GM12878 (cell line): ENCODE data around the gene RNLS. TPM values are rescaled to one million over a fixed set of nuclear protein-coding genes. Genes with fewer than 3 reads are reported as not detected.
A peak's percentile ranks its signal among the peaks of the same experiment; 100 is the strongest.

Experiments
- ATAC-seq: fragments of 200-7000 bp; cut with Tn5 transposase; 3 replicates; pipeline ENCODE4 v1.9.1; 2020; ENCODE audit warnings: mild to moderate bottlenecking, moderate library complexity
- BruUV-seq: library from RNA; stranded (reverse); fragments of 400-500 nt; replicated peaks from 2 replicates; lab custom pipeline; 2021; lab: Mats Ljungman, UMichigan
- CTCF ChIA-PET: fragments of 300-600 bp; sonication (Branson Sonifier 250); formaldehyde crosslinking; extraction: SDS; loops from one replicate; lab custom pipeline; 2021; ENCODE audit warnings: inconsistent platforms; lab: Yijun Ruan, JAX
- POLR2A ChIA-PET: fragments of 350-600 bp; formaldehyde crosslinking; extraction: SDS; loops from one replicate; lab custom pipeline; 2021; ENCODE audit warnings: inconsistent platforms; lab: Charles Lee
- RAD21 ChIA-PET: fragments of 300-600 bp; sonication (Branson Sonifier 250); formaldehyde crosslinking; loops from one replicate; lab custom pipeline; 2023; ENCODE audit warnings: antibody characterized with exemption; ENCODE audit not compliant: unreplicated experiment; lab: Charles Lee
- SMC1A ChIA-PET: fragments of 300-600 bp; sonication (Branson Sonifier 250); formaldehyde crosslinking; loops from one replicate; lab custom pipeline; 2023; ENCODE audit not compliant: unreplicated experiment, uncharacterized antibody; lab: Charles Lee
- DNase-seq: peaks from one replicate; pipeline ENCODE4 v3.0.0-alpha.2; 2011; ENCODE audit warnings: low read depth, low spot score
- FAIRE-seq: peaks from 3 replicates; lab custom pipeline; 2011; peaks lifted over from hg19 to GRCh38; lab: Jason Lieb, UNC
- H2AFZ ChIP-seq: 2 replicates; pipeline ENCODE4 v1.6.0; 2011; ENCODE audit warnings: low read depth, low read length, control low read depth; ENCODE audit not compliant: control insufficient read depth
- H3K27ac ChIP-seq: 2 replicates; pipeline ENCODE4 v1.5.1; 2011; ENCODE audit warnings: control low read depth; ENCODE audit not compliant: control insufficient read depth, insufficient read depth
- H3K27me3 ChIP-seq, 2 experiments: replicated peaks in 1 of 2; 2 replicates each; pipeline versions ENCODE4 v1.6.0 to v1.6.1; 2011; ENCODE audit warnings: low read length in 1 of 2; ENCODE audit not compliant: control insufficient read depth in 2 of 2, insufficient read depth in 2 of 2
- H3K36me3 ChIP-seq, 2 experiments: 2 replicates each; pipeline ENCODE4 v1.5.1; 2011; ENCODE audit warnings: low read length in 1 of 2; ENCODE audit not compliant: control insufficient read depth in 2 of 2, insufficient read depth in 2 of 2
- H3K4me1 ChIP-seq: 2 replicates; pipeline ENCODE4 v1.6.1; 2011; ENCODE audit warnings: mild to moderate bottlenecking, low read length, moderate library complexity, mixed read lengths; ENCODE audit not compliant: control insufficient read depth, insufficient read depth
- H3K4me2 ChIP-seq: 2 replicates; pipeline ENCODE4 v1.6.0; 2011; ENCODE audit warnings: control low read depth; ENCODE audit not compliant: control insufficient read depth, insufficient read depth
- H3K4me3 ChIP-seq: fragments of 200-600 bp; sonication (generic); 2 replicates; pipeline ENCODE4 v1.5.1; 2016
- H3K79me2 ChIP-seq: 2 replicates; pipeline ENCODE4 v1.6.0; 2011; ENCODE audit warnings: low read length; ENCODE audit not compliant: control insufficient read depth, insufficient read depth
- H3K9ac ChIP-seq: 2 replicates; pipeline ENCODE4 v1.8.0; 2011; ENCODE audit warnings: low read length, control low read depth, mixed read lengths; ENCODE audit not compliant: control insufficient read depth, insufficient read depth
- H3K9me3 ChIP-seq: replicated peaks from 3 replicates; pipeline ENCODE4 v1.5.1; 2011; ENCODE audit warnings: mild to moderate bottlenecking, low read length; ENCODE audit not compliant: control insufficient read depth, insufficient read depth
- H4K20me1 ChIP-seq: 2 replicates; pipeline ENCODE4 v1.6.0; 2011; ENCODE audit not compliant: control insufficient read depth, insufficient read depth
- CTCF ChIP-seq, 3 experiments: IDR thresholded peaks in 2 of 3; conservative IDR thresholded peaks in 1 of 3; 2 replicates each; pipeline ENCODE4 v1.5.1; 2011; ENCODE audit warnings: low read depth in 3 of 3, low read length in 3 of 3, mild to moderate bottlenecking in 3 of 3, control low read depth in 2 of 3, moderate library complexity in 2 of 3, inconsistent platforms in 1 of 3, mixed read lengths in 1 of 3; ENCODE audit not compliant: control insufficient read depth in 2 of 3, insufficient read depth in 1 of 3; ENCODE audit errors: extremely low read depth in 1 of 3
- EED ChIP-seq: sonication (generic); IDR thresholded peaks from 2 replicates; pipeline ENCODE4 v1.6.1; 2016; ENCODE audit warnings: antibody characterized with exemption, low read depth
- IKZF2 ChIP-seq, 2 experiments: fragments of 450-650 bp; IDR thresholded peaks; 2 replicates each; pipeline ENCODE4 v1.6.1; 2017; ENCODE audit warnings: mild to moderate bottlenecking in 2 of 2, moderate library complexity in 2 of 2
- MTA2 ChIP-seq: fragments of 450-650 bp; IDR thresholded peaks from 2 replicates; pipeline ENCODE4 v1.6.1; 2016; ENCODE audit warnings: low read depth, mild to moderate bottlenecking, moderate library complexity
- NFYB ChIP-seq: IDR thresholded peaks from 2 replicates; pipeline ENCODE4 v1.6.1; 2011; ENCODE audit warnings: low read depth, mild to moderate bottlenecking, low read length, improper control_type of control experiment, moderate library complexity; ENCODE audit not compliant: insufficient read depth
- USF1 ChIP-seq: IDR thresholded peaks from 2 replicates; pipeline ENCODE4 v1.6.1; 2011; ENCODE audit warnings: borderline replicate concordance, low read depth, mild to moderate bottlenecking, moderate library complexity, mixed read lengths, low read length; ENCODE audit not compliant: insufficient read depth; ENCODE audit errors: extremely low read length
- WGBS: methylation state at CpG from one replicate; pipeline ENCODE4 v1.1.6; 2016; ENCODE audit warnings: low lambda C conversion rate; ENCODE audit not compliant: insufficient replicate concordance, insufficient coverage; ENCODE audit errors: missing lambda C conversion rate; 5-methylcytosine and 5-hydroxymethylcytosine counted together
- in situ Hi-C: fragments of 300-500 bp; cut with MboI; formaldehyde crosslinking; loops from 9 replicates; pipeline ENCODE4 v1.14.3; 2018; ENCODE audit warnings: mixed read lengths
- intact Hi-C: fragments of 100-400 bp; cut with micrococcal nuclease; formaldehyde crosslinking; loops from one replicate; pipeline ENCODE4 v1.14.2; 2022; ENCODE audit not compliant: unreplicated experiment
- polyA plus RNA-seq, 11 experiments: library from polyadenylated mRNA; depleted of rRNA in 4 of 11; unstranded in 6 of 11; stranded (reverse) in 5 of 11; fragments of >200 nt; fragmentation: Nextera tagmentation in 4 of 11; fragmentation: Illumina TruSeq in 1 of 11; extraction: Ambion mirVana in 4 of 11; extraction: Trizol in 1 of 11; gene quantifications; 1 replicate in 1 of 11; 2 replicates in 10 of 11; pipeline versions ENCODE4 v1.2.1 to v1.2.3, GENCODE V29; 2011 to 2016; ENCODE audit warnings: inconsistent platforms in 2 of 11, missing spikeins in 2 of 11, low read depth in 1 of 11
- total RNA-seq, 4 experiments: library from RNA; depleted of rRNA in 3 of 4; stranded (reverse); fragments of >200 nt in 3 of 4; fragmentation: Illumina TruSeq in 1 of 4; extraction: Trizol in 1 of 4; gene quantifications; 2 replicates each; pipeline versions ENCODE4 v1.2.1 to v1.2.3, GENCODE V29; 2013 to 2021

The RNLS gene
- total and polyA plus RNA-seq, 10 of the 15 experiments (the other 5 are each of a cell fraction or from before 2014, with no cell fraction given) = 3.4 to 6.7 (median 4.6) TPM

- TF ChIP-seq MTA2 = 0 out of 2 replicates have a peak, but pooled peaks have one; percentile 10
Observed at GRCh38 chr10:88292185-88292514, 291.0 kb downstream of the RNLS start (continued).

GRCh38 chr10:88291289-88292184 lies 291.6 kb downstream of the RNLS start:
- CTCF ChIA-PET = interaction anchor here (0.9 to 5.8 kb wide), 9 partner anchors 11 to 98 kb away, joined by 3 to 40 read pairs (median 4); no protein-coding TSS in a partner anchor
- in situ Hi-C loops = no loop called here
- no TSS peak for BruUV-seq
- Histone ChIP-seq H3K4me2 (peak overlapping the region; percentile 27; the same call in 1 of the 2 replicates), H3K27ac (no peak overlapping the region), H3K4me1 (peaks cover 15% of the 10 kb centered on the region), H3K36me3 (no peaks in the 10 kb centered on the region), H4K20me1 (no peaks in the 10 kb centered on the region), H2AFZ (no peak overlapping the region), H3K9ac (no peak overlapping the region), H3K9me3 (no peaks in the 10 kb centered on the region), H3K4me3 (no peak overlapping the region), H3K79me2 (no peaks in the 10 kb centered on the region), H3K27me3 (no peaks in the 10 kb centered on the region)
- FAIRE-seq (no peak), DNase-seq (no peak), ATAC-seq (no peak; the same call in 2 of the 3 replicates)
- SMC1A ChIA-PET = interaction anchor here (0.8 to 6.4 kb wide), 16 partner anchors 8 to 184 kb away, joined by 3 to 63 read pairs (median 5); no protein-coding TSS in a partner anchor
- WGBS = 72% methylated on average over 4 of the region's 4 CpGs
- POLR2A ChIA-PET = interaction anchor here (0.9 to 2.4 kb wide), 3 partner anchors 19 to 97 kb away, joined by 4 to 8 read pairs (median 5); no protein-coding TSS in a partner anchor
- no peak for TF ChIP-seq IKZF2 (IDR thresholded peaks at IDR 0.05)
- TF ChIP-seq USF1 = no peak
- TF ChIP-seq NFYB = no peak
- TF ChIP-seq CTCF (IDR thresholded peaks at IDR 0.05 in 2 of 3, conservative IDR thresholded peaks at IDR 0.05 in 1 of 3; ENCODE audit: control insufficient read depth in 2 of 3, extremely low read depth in 1 of 3, insufficient read depth in 1 of 3, low read depth in 3 of 3, low read length in 3 of 3) = 0 out of 6 replicates have a peak, but pooled peaks of 1 of the 3 experiments have one; percentile 2
- no peak for TF ChIP-seq EED
- intact Hi-C loops = loop anchor here (5.0 kb wide), 1 partner anchor 96 kb away; no protein-coding TSS in a partner anchor
- RAD21 ChIA-PET = interaction anchor here (0.8 to 3.1 kb wide), 4 partner anchors 94 to 426 kb away, joined by 3 to 27 read pairs (median 15); no protein-coding TSS in a partner anchor
